Measurements from ENCODE around the gene PRM2. TPM values are rescaled to one million over a fixed set of nuclear protein-coding genes. Genes with fewer than 3 reads are reported as not detected.

PRM2 gene
- polyA plus RNA-seq, 1 experiment, result not detected

GRCh38 chr16:11270602-11271162, 5.6 kb downstream of the PRM2 start:
- CTCF ChIA-PET, result interaction anchor here (0.8 kb wide), 1 partner anchor 307 kb away, joined by 3 read pairs; no protein-coding TSS in a partner anchor
- Histone ChIP-seq H3K27me3 (ENCODE audit: control insufficient read depth, insufficient read depth, low read length) (peaks cover 11% of the 10 kb centered on the region), H3K4me3 (ENCODE audit: low read depth, low read length) (no peak overlapping the region), H3K9me3 (ENCODE audit: control insufficient read depth, insufficient read depth, low read length) (no peaks in the 10 kb centered on the region; the same call in 1 of the 2 replicates), H3K27ac (ENCODE audit: low read depth, low read length) (no peak overlapping the region)
- POLR2A ChIA-PET, result no interaction called here
- TF ChIP-seq CTCF (IDR thresholded peaks at IDR 0.05; ENCODE audit: low read depth, low read length), result no peak
- DNase-seq (ENCODE audit: low read depth, low spot score), result no peak

GRCh38 chr16:11268921-11269375, 7.3 kb downstream of the PRM2 start, which contains the start of gene TNP2:
TNP2 (minus strand) TSS chr16:11269325; CDS start chr16:11269262, 63 bp downstream.
- Histone ChIP-seq H3K27me3 (ENCODE audit: control insufficient read depth, insufficient read depth, low read length) (peaks cover 13% of the 10 kb centered on the region), H3K4me3 (ENCODE audit: low read depth, low read length) (no peak within 1 kb of the TSS), H3K9me3 (ENCODE audit: control insufficient read depth, insufficient read depth, low read length) (no peaks in the 10 kb centered on the region; the same call in 1 of the 2 replicates), H3K27ac (ENCODE audit: low read depth, low read length) (no peak within 1 kb of the TSS)
- POLR2A ChIA-PET, result no interaction called here
- CTCF ChIA-PET, result interaction anchor here (1.0 kb wide), 2 partner anchors 11 to 305 kb away, joined by 3 read pairs; no protein-coding TSS in a partner anchor
- TF ChIP-seq CTCF (IDR thresholded peaks at IDR 0.05; ENCODE audit: low read depth, low read length), result no peak
- DNase-seq (ENCODE audit: low read depth, low spot score), result no peak

- Histone ChIP-seq H3K9me3 (ENCODE audit: control insufficient read depth, insufficient read depth, low read length) (no peaks in the 10 kb centered on the region), H3K27me3 (ENCODE audit: control insufficient read depth, insufficient read depth, low read length) (peaks cover 15% of the 10 kb centered on the region), H3K4me3 (ENCODE audit: low read depth, low read length) (no peak overlapping the region), H3K27ac (ENCODE audit: low read depth, low read length) (no peak overlapping the region)
- POLR2A ChIA-PET, result interaction anchor here (1.5 kb wide), 1 partner anchor 9 kb away, joined by 3 read pairs; the partner anchor contains the start of gene SOCS1
- TF ChIP-seq CTCF (IDR thresholded peaks at IDR 0.05; ENCODE audit: low read depth, low read length), result no peak
- DNase-seq (ENCODE audit: low read depth, low spot score), result no peak
- CTCF ChIA-PET, result no interaction called here
Observed at GRCh38 chr16:11265124-11265523, 11.2 kb downstream of the PRM2 start.

GRCh38 chr16:11264155-11264832, 12.0 kb downstream of the PRM2 start:
- DNase-seq (ENCODE audit: low read depth, low spot score), result no peak
- Histone ChIP-seq H3K4me3 (ENCODE audit: low read depth, low read length) (no peak overlapping the region), H3K9me3 (ENCODE audit: control insufficient read depth, insufficient read depth, low read length) (no peaks in the 10 kb centered on the region), H3K27me3 (ENCODE audit: control insufficient read depth, insufficient read depth, low read length) (peaks cover 15% of the 10 kb centered on the region), H3K27ac (ENCODE audit: low read depth, low read length) (no peak overlapping the region)
- TF ChIP-seq CTCF (IDR thresholded peaks at IDR 0.05; ENCODE audit: low read depth, low read length), result no peak
- ChIA-PET CTCF (no interaction called here), POLR2A (interaction anchor here (1.5 kb wide), 1 partner anchor 8 kb away, joined by 3 read pairs; the partner anchor contains the start of gene SOCS1)

GRCh38 chr16:11263737-11264136, 12.5 kb downstream of the PRM2 start:
- DNase-seq (ENCODE audit: low read depth, low spot score), result no peak
- POLR2A ChIA-PET, result interaction anchor here (1.5 kb wide), 1 partner anchor 8 kb away, joined by 3 read pairs; the partner anchor contains the start of gene SOCS1
- Histone ChIP-seq H3K9me3 (ENCODE audit: control insufficient read depth, insufficient read depth, low read length) (no peaks in the 10 kb centered on the region), H3K27ac (ENCODE audit: low read depth, low read length) (no peak overlapping the region), H3K4me3 (ENCODE audit: low read depth, low read length) (no peak overlapping the region), H3K27me3 (ENCODE audit: control insufficient read depth, insufficient read depth, low read length) (peaks cover 13% of the 10 kb centered on the region)
- no peak for TF ChIP-seq CTCF (IDR thresholded peaks at IDR 0.05; ENCODE audit: low read depth, low read length)
- CTCF ChIA-PET, result no interaction called here

Data from AG04450 (cell line).